Activated CD4-positive, alpha-beta T cell treated with anti-CD3 and anti-CD28 coated beads, Interleukin-2, amount 50 U/mL, for 4 hours (primary cell): Measurements from ENCODE around the gene TSPYL6.
"Not testable (repeated sequence)": the region's sequence is repeated elsewhere in the genome, so short reads cannot be mapped to it uniquely, and the experiment has no call there.

ENCODE experiments used
- DNase-seq, 2 experiments: peaks; one replicate each; pipeline ENCODE4 v3.0.0-alpha.2; 2020

The TSPYL6 gene

GRCh38 chr2:54256091-54256694 lies at the start of gene TSPYL6:
Gene TSPYL6 (minus strand): TSS chr2:54256229. CDS start chr2:54256151, 78 bp downstream.
- DNase-seq: no peak

DNA sequence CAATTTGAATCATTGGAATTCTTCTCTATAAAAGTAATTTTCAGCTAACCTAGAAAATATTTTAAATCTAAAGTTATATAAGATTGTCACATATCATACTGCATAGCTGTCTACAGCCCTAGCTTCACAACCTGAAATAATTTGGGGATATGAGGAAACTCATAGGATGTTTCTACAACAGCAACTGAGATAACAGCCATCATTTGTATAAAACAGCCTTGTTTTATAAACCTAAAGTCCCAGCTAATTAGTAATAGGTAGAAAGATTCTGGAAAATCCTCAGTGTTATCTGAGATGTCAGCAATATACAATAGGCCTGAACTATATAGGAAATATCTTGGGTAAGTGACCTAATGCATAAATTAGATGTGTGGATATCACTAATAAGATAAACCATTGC lies 47.6 kb upstream of the TSPYL6 start:
- DNase-seq: no peak

DNA sequence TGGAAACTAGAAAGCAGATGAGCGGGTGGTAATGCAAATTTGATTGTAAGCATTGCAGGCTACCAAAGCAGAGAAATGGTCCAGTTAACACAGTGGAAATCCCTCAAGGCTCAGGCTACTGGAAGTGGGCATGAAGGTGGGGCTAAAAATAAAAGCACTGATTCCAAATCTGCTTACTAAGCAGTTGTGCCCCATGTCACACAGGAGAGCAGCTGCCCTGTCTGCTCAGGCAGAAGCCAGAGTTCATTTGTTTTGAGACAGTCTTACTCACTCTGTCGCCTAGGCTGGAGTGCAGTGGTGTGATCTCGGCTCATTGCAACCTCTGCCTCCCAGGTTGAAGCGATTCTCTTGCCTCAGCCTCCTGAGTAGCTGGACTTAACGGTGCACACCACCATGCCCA lies 42.5 kb upstream of the TSPYL6 start:
- no peak for DNase-seq

DNA sequence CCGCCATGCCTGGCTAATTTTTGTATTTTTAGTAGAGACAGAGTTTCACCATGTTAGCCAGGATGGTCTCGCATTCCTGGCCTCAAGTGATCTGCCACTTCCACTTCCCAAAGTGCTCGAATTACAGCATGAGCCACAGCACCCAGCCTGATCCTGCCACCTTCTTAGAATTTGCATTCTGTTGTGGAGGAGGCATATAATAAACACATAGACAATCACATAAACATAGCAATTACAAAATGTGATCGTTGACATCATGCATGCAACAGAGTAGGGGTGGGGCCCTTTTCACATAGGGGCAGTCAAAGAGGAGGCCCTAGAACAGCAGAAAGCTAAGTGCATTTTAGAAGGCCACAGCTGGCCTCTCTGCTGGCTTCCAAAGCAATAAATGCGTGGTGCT lies 39.9 kb upstream of the TSPYL6 start:
- no peak for DNase-seq

GRCh38 chr2:54294665-54295064 lies 38.6 kb upstream of the TSPYL6 start:
- DNase-seq: not testable (repeated sequence)

- DNase-seq: no peak
These were observed 34.5 kb upstream of the TSPYL6 start for GRCh38 chr2:54290356-54291025.

GRCh38 chr2:54289917-54290316 lies 33.9 kb upstream of the TSPYL6 start:
- DNase-seq: no peak

GRCh38 chr2:54287532-54287931 lies 31.5 kb upstream of the TSPYL6 start:
- DNase-seq: no peak

- no peak for DNase-seq
These were observed 29.4 kb upstream of the TSPYL6 start for GRCh38 chr2:54285451-54285850.

- DNase-seq: no peak
These were observed 28.8 kb upstream of the TSPYL6 start for GRCh38 chr2:54284826-54285225.

DNA sequence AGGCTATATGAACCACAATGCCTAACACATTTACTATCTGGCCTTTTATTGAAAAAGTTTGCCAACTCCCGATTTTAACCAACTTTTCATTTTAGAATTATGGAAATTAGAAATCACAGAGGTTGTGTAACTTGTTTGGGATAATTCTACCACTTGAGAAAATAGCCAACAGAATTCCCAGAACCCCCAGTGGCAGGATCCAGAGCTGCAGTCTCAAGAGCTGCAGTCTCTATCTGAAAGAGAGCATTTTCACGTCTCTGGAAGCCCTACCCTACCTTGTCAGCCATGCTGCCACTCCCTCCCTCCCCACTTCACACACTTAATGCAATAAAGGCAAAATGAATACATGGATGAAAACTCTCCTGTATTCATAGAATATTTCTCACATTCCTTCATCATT lies 23.4 kb upstream of the TSPYL6 start:
- no peak for DNase-seq

GRCh38 chr2:54275541-54275940 lies 19.5 kb upstream of the TSPYL6 start:
- no peak for DNase-seq

- DNase-seq: no peak
These were observed 18.8 kb upstream of the TSPYL6 start for GRCh38 chr2:54274781-54275242.

- no peak for DNase-seq
These were observed 16.0 kb upstream of the TSPYL6 start for GRCh38 chr2:54271843-54272627.

GRCh38 chr2:54271189-54271588 lies 15.2 kb upstream of the TSPYL6 start:
- no peak for DNase-seq

GRCh38 chr2:54267577-54267976 lies 11.5 kb upstream of the TSPYL6 start:
- DNase-seq: no peak

- DNase-seq: not testable (repeated sequence)
These were observed 9.1 kb upstream of the TSPYL6 start for GRCh38 chr2:54265081-54265480.

DNA sequence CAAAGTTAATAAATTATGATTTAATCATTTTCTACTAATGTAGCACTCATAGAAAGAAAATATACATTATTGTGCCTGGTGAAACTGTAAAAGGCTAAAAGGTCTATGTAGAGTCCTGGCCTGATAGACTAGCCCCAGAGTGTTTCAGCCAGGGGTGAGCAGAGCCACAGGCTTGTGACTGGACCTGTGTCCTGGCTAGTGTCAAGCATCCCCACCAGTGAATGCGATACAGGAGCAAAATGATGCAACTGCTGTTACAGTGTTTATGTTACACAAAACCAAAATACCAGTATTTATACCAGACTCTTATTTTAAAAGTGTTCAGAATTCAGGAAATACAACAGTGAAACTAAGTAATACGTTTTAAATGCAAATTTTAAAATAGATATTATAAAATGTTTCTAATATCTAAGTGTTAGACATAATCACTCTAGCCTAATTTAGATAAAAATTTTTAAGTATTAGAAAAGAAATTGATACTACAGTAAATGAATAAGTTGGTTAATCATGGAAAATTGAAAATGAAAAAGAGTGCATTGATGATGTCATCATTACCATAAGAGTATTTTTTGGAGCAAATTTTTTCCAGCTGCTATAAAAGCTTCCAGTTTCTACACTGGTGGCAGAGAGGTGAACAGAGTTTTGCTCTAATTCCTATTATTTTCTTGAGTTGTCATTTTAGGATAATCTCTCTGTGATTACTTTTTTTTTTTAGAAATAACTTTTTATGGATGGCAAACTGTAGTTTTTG lies 6.2 kb upstream of the TSPYL6 start:
- DNase-seq: no peak

- no peak for DNase-seq
These were observed 5.5 kb upstream of the TSPYL6 start for GRCh38 chr2:54261537-54261936.

GRCh38 chr2:54260241-54260595 lies 4.2 kb upstream of the TSPYL6 start:
- DNase-seq: no peak

DNA sequence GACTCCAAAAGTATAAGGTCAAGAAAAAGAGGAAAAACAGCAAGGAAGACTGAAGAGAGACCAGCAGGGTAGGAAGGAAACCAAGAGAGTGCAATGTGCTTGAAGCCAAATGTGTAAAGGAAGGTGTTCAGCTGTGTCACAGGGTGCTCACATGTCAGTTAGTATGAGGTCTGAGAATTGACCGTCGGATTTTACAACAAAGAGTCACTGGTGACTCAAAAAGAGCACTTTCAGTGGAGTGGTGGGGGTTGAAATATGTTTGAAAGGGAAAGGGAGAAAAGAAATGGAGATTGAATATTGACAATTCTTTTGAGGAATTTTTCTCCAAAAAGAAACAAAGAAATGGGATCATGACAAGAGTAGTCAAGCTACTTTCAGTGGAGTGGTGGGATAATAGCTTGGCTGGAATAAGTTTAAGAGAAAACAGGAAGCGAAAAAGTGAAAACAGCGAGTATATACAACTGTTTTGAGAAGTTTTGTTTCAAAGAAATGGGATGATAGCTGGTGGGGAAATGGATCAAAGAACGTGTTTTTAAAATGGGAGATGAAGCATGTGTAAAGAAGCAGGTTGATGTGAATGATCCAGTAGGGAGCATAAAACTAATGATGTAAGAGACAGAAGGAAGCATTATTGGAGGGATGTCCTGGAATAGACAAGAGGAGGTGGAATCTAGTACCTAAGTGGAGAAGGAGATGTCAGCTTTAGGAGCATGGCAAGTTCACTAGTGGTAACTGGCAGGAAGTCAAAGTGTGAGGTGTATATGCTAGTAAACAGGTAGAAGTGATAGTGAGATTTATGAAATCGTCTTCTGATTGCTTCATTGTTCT lies 3.6 kb upstream of the TSPYL6 start:
- no peak for DNase-seq

DNA sequence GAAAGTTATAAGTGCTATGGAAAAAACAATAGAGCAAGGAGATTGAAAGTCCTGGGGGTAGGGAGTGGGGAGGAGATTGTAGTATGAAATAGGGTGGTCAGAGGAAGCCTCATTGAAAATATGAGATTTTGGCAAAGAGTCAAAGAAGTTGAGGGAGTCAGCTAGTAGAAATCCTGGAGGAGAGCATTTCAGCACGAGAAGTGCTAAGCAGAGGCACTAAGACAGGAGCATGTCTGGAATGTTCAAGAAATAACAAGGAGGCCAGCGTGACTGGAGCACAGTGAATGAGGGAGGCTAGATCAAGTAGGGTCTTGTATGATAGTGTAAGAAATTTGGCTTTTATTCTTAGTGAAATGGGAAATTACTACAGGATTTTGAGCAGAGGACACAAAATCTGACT lies 2.1 kb upstream of the TSPYL6 start:
- DNase-seq: no peak
